ENCODE data around the gene HSD11B2. TPM values are rescaled to one million over a fixed set of nuclear protein-coding genes. Genes with fewer than 3 reads are reported as not detected.

Gene HSD11B2
- total and polyA plus RNA-seq, 4 experiments from 2014 or later: 0.29 TPM; not detected in 3

- peaks cover 0 to 4% of the 10 kb centered on the region in 2 donors for H3K36me3 Mint-ChIP-seq
- intact Hi-C loops (cut with micrococcal nuclease): no loop called here
- Histone ChIP-seq H3K4me3 (ENCODE audit: low read length in 2 of 2) (no peak overlapping the region), H3K4me1 (ENCODE audit: insufficient read depth, low read length) (peaks cover 4% of the 10 kb centered on the region), H3K27me3 (ENCODE audit: insufficient read depth, low read length) (peaks cover 18% of the 10 kb centered on the region), H3K36me3 (ENCODE audit: insufficient read depth, low read length) (no peaks in the 10 kb centered on the region), H3K27ac (ENCODE audit: low read depth, low read length) (no peak overlapping the region), H3K9me3 (ENCODE audit: control insufficient read depth in 1 of 2, low read length in 2 of 2) (no peaks in the 10 kb centered on the region)
- no peak overlapping the region for H3K27ac Mint-ChIP-seq
- H3K9me3 Mint-ChIP-seq: peaks cover 0 to 2% (median 0%) of the 10 kb centered on the region in 8 donors
- CTCF ChIA-PET (ENCODE audit: partially characterized antibody): interaction anchor here (1.5 kb wide), 1 partner anchor 10 kb away, joined by 3 read pairs; no protein-coding TSS in a partner anchor
- POLR2A ChIA-PET (ENCODE audit: partially characterized antibody): no interaction called here
- DNase-seq: no peak
- peaks cover 0 to 10% (median 7%) of the 10 kb centered on the region in 4 donors for H3K4me1 Mint-ChIP-seq
- peak overlapping the region; percentile 49 to 80 (median 72) for H3K4me3 Mint-ChIP-seq
- peaks cover 25 to 31% of the 10 kb centered on the region in 2 donors for H3K27me3 Mint-ChIP-seq
Observed at GRCh38 chr16:67431775-67432505, 1.0 kb downstream of the HSD11B2 start.

- Histone ChIP-seq H3K36me3 (ENCODE audit: insufficient read depth, low read length) (no peaks in the 10 kb centered on the region), H3K27me3 (ENCODE audit: insufficient read depth, low read length) (peaks cover 17% of the 10 kb centered on the region), H3K4me1 (ENCODE audit: insufficient read depth, low read length) (peaks cover 4% of the 10 kb centered on the region), H3K9me3 (ENCODE audit: control insufficient read depth in 1 of 2, low read length in 2 of 2) (no peaks in the 10 kb centered on the region), H3K4me3 (ENCODE audit: low read length in 2 of 2) (no peak overlapping the region), H3K27ac (ENCODE audit: low read depth, low read length) (no peak overlapping the region)
- Mint-ChIP-seq H3K27me3 (peaks cover 24 to 28% of the 10 kb centered on the region in 2 donors), H3K27ac (no peak overlapping the region), H3K36me3 (peaks cover under 1 to 8% of the 10 kb centered on the region in 2 donors), H3K9me3 (peaks cover 0 to 2% (median 0%) of the 10 kb centered on the region in 8 donors), H3K4me1 (peaks cover 0 to 10% (median 7%) of the 10 kb centered on the region in 4 donors), H3K4me3 (peak overlapping the region in 6 of 8 donors; percentile 13 to 74 (median 58))
- CTCF ChIA-PET (ENCODE audit: partially characterized antibody): interaction anchor here (1.5 kb wide), 1 partner anchor 11 kb away, joined by 3 read pairs; no protein-coding TSS in a partner anchor
- POLR2A ChIA-PET (ENCODE audit: partially characterized antibody): no interaction called here
- intact Hi-C loops (cut with micrococcal nuclease): no loop called here
- DNase-seq: no peak
Observed at GRCh38 chr16:67432506-67432890, 1.6 kb downstream of the HSD11B2 start.

- intact Hi-C loops (cut with micrococcal nuclease): no loop called here
- H3K27me3 Mint-ChIP-seq: peaks cover 20 to 21% of the 10 kb centered on the region in 2 donors
- peak overlapping the region in 2 of 8 donors; percentile 50 to 61 for H3K4me3 Mint-ChIP-seq
- Histone ChIP-seq H3K27me3 (ENCODE audit: insufficient read depth, low read length) (peaks cover 17% of the 10 kb centered on the region), H3K9me3 (ENCODE audit: control insufficient read depth in 1 of 2, low read length in 2 of 2) (no peaks in the 10 kb centered on the region), H3K4me1 (ENCODE audit: insufficient read depth, low read length) (peaks cover 4% of the 10 kb centered on the region), H3K36me3 (ENCODE audit: insufficient read depth, low read length) (peaks cover 1% of the 10 kb centered on the region), H3K4me3 (ENCODE audit: low read length in 2 of 2) (no peak overlapping the region), H3K27ac (ENCODE audit: low read depth, low read length) (no peak overlapping the region)
- peaks cover 0 to 10% (median 7%) of the 10 kb centered on the region in 4 donors for H3K4me1 Mint-ChIP-seq
- H3K9me3 Mint-ChIP-seq: peaks cover 0 to 2% (median 0%) of the 10 kb centered on the region in 8 donors
- peaks cover 8 to 15% of the 10 kb centered on the region in 2 donors for H3K36me3 Mint-ChIP-seq
- ChIA-PET CTCF (ENCODE audit: partially characterized antibody) (no interaction called here), POLR2A (ENCODE audit: partially characterized antibody) (no interaction called here)
- peak overlapping the region in 2 of 7 donors; percentile 38 to 68 for H3K27ac Mint-ChIP-seq
- no peak for DNase-seq
Observed at GRCh38 chr16:67433131-67433719, 2.3 kb downstream of the HSD11B2 start.

GRCh38 chr16:67435758-67436164 is 4.8 kb downstream of the HSD11B2 start:
- Mint-ChIP-seq H3K4me3 (no peak overlapping the region), H3K9me3 (no peaks in the 10 kb centered on the region), H3K4me1 (peaks cover 0 to 6% (median 3%) of the 10 kb centered on the region in 4 donors), H3K27ac (no peak overlapping the region), H3K36me3 (peaks cover 16 to 35% of the 10 kb centered on the region in 2 donors), H3K27me3 (peaks cover 4 to 5% of the 10 kb centered on the region in 2 donors)
- ChIA-PET POLR2A (ENCODE audit: partially characterized antibody) (no interaction called here), CTCF (ENCODE audit: partially characterized antibody) (interaction anchor here (1.1 kb wide), 1 partner anchor 8 kb away, joined by 4 read pairs; no protein-coding TSS in a partner anchor)
- H3K9me3 ChIP-seq (ENCODE audit: control insufficient read depth in 1 of 2, low read length in 2 of 2): no peaks in the 10 kb centered on the region
- H3K4me3 ChIP-seq (ENCODE audit: low read length in 2 of 2): no peak overlapping the region
- H3K36me3 ChIP-seq (ENCODE audit: insufficient read depth, low read length): peaks cover 5% of the 10 kb centered on the region
- no peak for DNase-seq
- intact Hi-C loops (cut with micrococcal nuclease): no loop called here
- H3K4me1 ChIP-seq (ENCODE audit: insufficient read depth, low read length): peaks cover 4% of the 10 kb centered on the region
- H3K27ac ChIP-seq (ENCODE audit: low read depth, low read length): no peak overlapping the region
- H3K27me3 ChIP-seq (ENCODE audit: insufficient read depth, low read length): peaks cover 6% of the 10 kb centered on the region

GRCh38 chr16:67436640-67437193 is 5.8 kb downstream of the HSD11B2 start:
- peaks cover under 1% of the 10 kb centered on the region for H3K4me1 ChIP-seq (ENCODE audit: insufficient read depth, low read length)
- Mint-ChIP-seq H3K4me1 (peaks cover 0 to 5% (median 2%) of the 10 kb centered on the region in 4 donors), H3K4me3 (no peak overlapping the region), H3K36me3 (peaks cover 16 to 39% of the 10 kb centered on the region in 2 donors), H3K27me3 (peaks cover 3 to 4% of the 10 kb centered on the region in 2 donors), H3K27ac (peak overlapping the region in 2 of 7 donors; percentile 64 to 92), H3K9me3 (no peaks in the 10 kb centered on the region)
- no peaks in the 10 kb centered on the region for H3K9me3 ChIP-seq (ENCODE audit: control insufficient read depth in 1 of 2, low read length in 2 of 2)
- peaks cover 6% of the 10 kb centered on the region for H3K36me3 ChIP-seq (ENCODE audit: insufficient read depth, low read length)
- ChIA-PET POLR2A (ENCODE audit: partially characterized antibody) (no interaction called here), CTCF (ENCODE audit: partially characterized antibody) (interaction anchor here (1.1 kb wide), 1 partner anchor 9 kb away, joined by 4 read pairs; no protein-coding TSS in a partner anchor)
- intact Hi-C loops (cut with micrococcal nuclease): no loop called here
- no peak overlapping the region for H3K4me3 ChIP-seq (ENCODE audit: low read length in 2 of 2)
- H3K27me3 ChIP-seq (ENCODE audit: insufficient read depth, low read length): peaks cover 2% of the 10 kb centered on the region
- no peak overlapping the region for H3K27ac ChIP-seq (ENCODE audit: low read depth, low read length)
- no peak for DNase-seq

- H3K4me3 ChIP-seq (ENCODE audit: low read length in 2 of 2): no peak overlapping the region
- no peaks in the 10 kb centered on the region for H3K27me3 ChIP-seq (ENCODE audit: insufficient read depth, low read length)
- ChIA-PET POLR2A (ENCODE audit: partially characterized antibody) (no interaction called here), CTCF (ENCODE audit: partially characterized antibody) (no interaction called here)
- H3K27ac Mint-ChIP-seq: peak overlapping the region in 1 of 7 donors; percentile 29
- DNase-seq: no peak
- peaks cover 0 to 1% (median 0%) of the 10 kb centered on the region in 8 donors for H3K9me3 Mint-ChIP-seq
- H3K27ac ChIP-seq (ENCODE audit: low read depth, low read length): no peak overlapping the region
- H3K27me3 Mint-ChIP-seq: peaks cover under 1 to 1% of the 10 kb centered on the region in 2 donors
- H3K36me3 Mint-ChIP-seq: peaks cover 16 to 44% of the 10 kb centered on the region in 2 donors
- peaks cover 12% of the 10 kb centered on the region for H3K36me3 ChIP-seq (ENCODE audit: insufficient read depth, low read length)
- intact Hi-C loops (cut with micrococcal nuclease): no loop called here
- no peaks in the 10 kb centered on the region for H3K4me1 ChIP-seq (ENCODE audit: insufficient read depth, low read length)
- H3K4me1 Mint-ChIP-seq: peaks cover 0 to 3% (median under 1%) of the 10 kb centered on the region in 4 donors
- no peaks in the 10 kb centered on the region for H3K9me3 ChIP-seq (ENCODE audit: control insufficient read depth in 1 of 2, low read length in 2 of 2)
- no peak overlapping the region for H3K4me3 Mint-ChIP-seq
Observed at GRCh38 chr16:67437513-67437912, 6.6 kb downstream of the HSD11B2 start.
